HG02852 (cell line): ENCODE data around the gene F2RL3.

ENCODE experiments used
- ATAC-seq: cut with Tn5 transposase; IDR thresholded peaks from one replicate; pipeline ENCODE4 v1.9.1; 2021; ENCODE audit warnings: mild to moderate bottlenecking, moderate library complexity; ENCODE audit not compliant: unreplicated experiment

Gene F2RL3

GRCh38 chr19:16892868-16893685 is 4.3 kb downstream of the F2RL3 start:
- ATAC-seq: no peak

GRCh38 chr19:16893686-16893989 is 4.8 kb downstream of the F2RL3 start:
- no peak for ATAC-seq

DNA sequence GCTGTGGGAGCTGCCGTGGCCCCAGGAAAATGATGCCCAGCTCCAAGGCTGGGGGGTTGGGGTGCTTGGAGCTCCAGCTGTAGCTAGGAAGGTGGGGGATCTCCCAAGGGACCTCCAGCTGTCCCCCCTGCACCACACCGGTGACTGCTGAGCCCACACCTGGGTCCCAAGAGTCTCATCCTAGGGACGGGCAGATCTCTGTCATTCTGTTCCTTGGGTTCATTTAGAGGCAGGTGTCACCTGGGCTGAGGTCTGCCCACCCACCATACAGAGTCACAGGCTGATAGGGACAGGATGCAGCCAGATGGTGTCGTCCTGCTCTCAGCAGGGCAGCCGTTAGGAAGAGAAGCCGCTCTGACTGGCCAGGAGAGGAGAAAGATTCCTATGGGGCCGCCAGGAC is 5.3 kb downstream of the F2RL3 start:
- ATAC-seq: no peak

DNA sequence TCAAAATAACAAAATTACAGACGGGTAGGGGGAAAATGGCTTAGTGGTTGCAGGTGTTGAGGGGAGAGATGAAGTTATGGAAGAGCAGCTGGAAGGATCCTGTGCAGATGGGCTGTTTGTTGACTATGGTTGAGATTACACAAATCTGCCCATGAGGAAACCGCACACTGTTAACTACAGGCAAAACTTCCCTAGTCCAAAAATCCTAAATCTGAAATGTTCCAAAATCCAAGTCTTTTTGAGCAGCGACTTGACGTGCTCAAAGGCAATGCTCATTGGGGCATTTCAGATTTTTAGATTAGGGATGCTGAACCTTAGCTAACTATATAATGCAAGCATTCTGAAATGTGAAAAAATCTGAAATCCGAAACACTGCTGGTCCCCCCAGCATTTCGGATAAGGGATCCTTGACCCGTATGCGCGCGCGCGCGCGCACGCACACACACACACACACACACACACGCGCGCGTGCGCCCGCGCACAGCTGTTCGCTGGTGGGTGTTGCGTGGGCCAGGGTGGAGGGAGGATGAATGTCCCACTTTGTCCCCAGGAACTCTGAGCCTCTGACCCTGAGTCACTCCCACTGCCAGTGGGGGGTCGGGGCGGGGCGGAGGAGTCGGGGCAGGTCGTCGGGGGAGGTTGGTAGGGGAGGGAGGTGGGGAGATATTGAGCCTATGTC is 6.8 kb downstream of the F2RL3 start:
- no peak for ATAC-seq

- ATAC-seq: peak; percentile 30
These were observed 7.6 kb downstream of the F2RL3 start for GRCh38 chr19:16896146-16897028.

DNA sequence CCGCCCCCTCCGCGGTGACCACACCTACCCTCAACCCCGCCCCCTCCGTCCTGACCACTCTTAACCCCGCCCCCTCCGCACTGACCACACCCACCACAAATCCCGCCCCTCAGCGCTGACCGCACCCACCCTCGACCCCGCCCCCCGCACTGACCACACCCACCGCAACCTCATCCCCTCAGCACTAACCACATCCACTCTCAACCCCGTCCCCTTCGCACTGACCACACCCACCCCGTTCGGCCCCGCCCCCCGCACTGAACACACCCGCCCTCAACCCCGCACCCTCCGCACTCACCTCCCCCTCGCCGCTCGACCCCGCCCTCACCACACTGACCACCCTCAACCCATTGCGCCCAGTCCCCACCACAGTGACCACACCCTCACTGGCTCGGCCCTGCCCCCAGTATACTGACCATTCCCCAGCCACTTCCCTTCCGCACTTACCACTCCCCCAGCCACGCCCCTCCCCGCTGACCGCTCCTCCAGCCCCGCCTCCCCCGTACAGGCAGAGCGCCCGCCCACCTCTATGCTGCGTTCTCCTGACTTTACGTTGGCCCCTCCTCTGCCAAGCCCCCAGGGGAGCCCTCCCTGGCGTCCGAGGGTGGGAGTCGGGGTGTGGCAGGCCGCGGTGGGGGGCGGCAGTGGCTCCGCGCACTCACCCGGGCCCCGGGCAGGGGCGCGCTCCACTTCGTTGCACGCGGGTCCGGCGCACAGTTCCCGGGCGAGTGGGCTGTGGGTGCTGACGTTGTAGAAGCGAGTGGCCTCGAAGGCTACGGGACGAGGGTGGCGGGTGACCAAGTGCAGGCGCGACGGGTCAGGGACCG is 8.4 kb downstream of the F2RL3 start:
- peak; percentile 48 for ATAC-seq

GRCh38 chr19:16897856-16898161 is 9.0 kb downstream of the F2RL3 start:
- no peak for ATAC-seq

GRCh38 chr19:16898361-16899015 is 9.7 kb downstream of the F2RL3 start:
- no peak for ATAC-seq

GRCh38 chr19:16899566-16900075 is 10.8 kb downstream of the F2RL3 start:
- no peak for ATAC-seq

GRCh38 chr19:16901491-16902175 is 12.8 kb downstream of the F2RL3 start:
- no peak for ATAC-seq

- ATAC-seq: no peak
These were observed 13.7 kb downstream of the F2RL3 start for GRCh38 chr19:16902545-16902944.

- no peak for ATAC-seq
These were observed 14.5 kb downstream of the F2RL3 start for GRCh38 chr19:16903347-16903746.

DNA sequence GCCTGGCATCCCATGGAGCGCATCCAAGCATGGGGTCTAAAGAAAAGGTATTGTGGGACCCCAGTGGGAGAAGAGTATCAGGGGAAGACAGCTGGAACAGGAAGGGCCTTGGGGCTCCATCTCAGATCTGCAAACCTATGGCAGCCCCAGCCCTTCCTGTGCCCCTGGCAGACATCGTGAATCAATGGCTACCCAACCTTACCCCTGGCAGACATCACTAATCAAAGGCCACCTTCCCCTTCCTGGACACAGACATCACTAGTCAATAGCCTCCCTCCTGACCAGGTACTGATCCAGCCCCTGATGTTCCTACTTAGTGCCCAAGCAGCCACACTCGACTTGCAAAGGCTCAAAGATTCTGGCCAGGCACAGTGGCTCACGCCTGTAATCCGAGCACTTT is 15.8 kb downstream of the F2RL3 start:
- no peak for ATAC-seq

- ATAC-seq: no peak
These were observed 20.0 kb downstream of the F2RL3 start for GRCh38 chr19:16908759-16909158.

GRCh38 chr19:16911046-16911445 is 22.2 kb downstream of the F2RL3 start:
- no peak for ATAC-seq

DNA sequence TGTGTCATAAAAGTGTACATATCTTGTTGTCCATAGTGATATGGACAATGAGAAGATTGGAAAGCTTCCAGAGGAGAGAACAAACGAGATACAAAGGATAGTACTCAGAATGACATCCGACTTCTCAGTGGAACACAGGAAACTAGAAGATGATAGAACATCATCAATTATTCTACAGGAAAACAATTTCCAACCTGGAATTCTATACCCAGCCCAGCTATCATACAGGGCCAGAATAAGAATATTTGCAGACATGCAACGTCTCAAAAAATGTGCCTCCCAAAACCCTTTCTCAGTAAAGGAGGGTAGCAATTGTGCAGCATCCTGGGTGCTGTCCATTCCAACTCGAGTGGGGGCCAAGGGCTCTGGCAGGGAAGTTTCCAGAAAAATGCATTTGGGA is 24.0 kb downstream of the F2RL3 start:
- ATAC-seq: no peak

DNA sequence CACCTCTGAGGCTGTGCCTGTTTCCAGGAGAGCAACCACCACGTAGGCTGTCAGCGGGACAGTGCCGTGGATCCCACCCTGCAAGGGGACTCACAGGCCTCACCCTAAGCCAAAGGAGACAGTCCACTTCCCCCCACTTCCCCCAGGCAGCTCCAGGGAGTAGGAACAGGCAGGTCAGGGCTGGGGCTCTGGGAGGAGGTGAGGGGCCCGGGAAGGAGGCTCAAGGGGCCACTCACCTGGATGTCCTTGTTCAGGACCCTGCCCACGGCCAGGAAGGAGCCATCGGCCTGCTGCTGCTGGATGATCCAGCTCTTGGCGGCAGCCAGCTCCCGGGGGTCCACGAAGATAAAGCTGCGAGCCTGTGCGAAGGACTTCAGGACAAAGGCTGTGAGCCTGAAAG is 25.6 kb downstream of the F2RL3 start:
- no peak for ATAC-seq

DNA sequence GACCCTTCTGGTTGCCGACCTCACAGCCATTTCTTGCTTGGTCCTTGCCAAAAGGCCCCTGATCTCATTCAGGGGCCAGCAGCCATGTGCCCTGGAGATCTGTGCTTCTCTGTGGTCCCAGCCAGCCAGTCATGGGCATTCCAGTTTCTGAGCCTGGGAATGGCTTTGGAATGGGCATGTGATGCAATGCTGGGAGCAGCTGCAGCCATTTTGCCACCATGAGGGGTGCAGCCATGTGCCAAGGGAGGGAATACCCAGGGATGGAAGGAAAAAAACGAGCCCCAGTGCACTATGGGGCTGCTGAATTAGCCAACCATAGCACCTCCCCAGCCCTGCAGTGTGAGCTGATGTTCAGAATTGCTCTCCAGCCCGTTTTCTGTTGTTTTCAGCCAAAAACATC is 26.3 kb downstream of the F2RL3 start:
- ATAC-seq: no peak

GRCh38 chr19:16915734-16916133 is 26.9 kb downstream of the F2RL3 start:
- no peak for ATAC-seq

GRCh38 chr19:16917401-16917800 is 28.6 kb downstream of the F2RL3 start:
- ATAC-seq: no peak
